Pancreas (tissue), 10 donors: ENCODE results near the gene MNT. TPM values are rescaled to one million over a fixed set of nuclear protein-coding genes. Genes with fewer than 3 reads are reported as not detected.

ENCODE experiments used
- ATAC-seq, 4 donors: fragments of 200-7000 bp; cut with Tn5 transposase; one replicate each; pipeline versions ENCODE4 v1.8.0 to v1.9.1; 2020; ENCODE audit warnings: mild to moderate bottlenecking in 4 of 4, moderate library complexity in 4 of 4
- DNase-seq, 6 donors: peaks; one replicate each; pipeline ENCODE4 v3.0.0-alpha.2; 2020
- FAIRE-seq: peaks from 2 replicates; lab custom pipeline; 2012; peaks lifted over from hg19 to GRCh38; lab: Jason Lieb, UNC
- H3K27ac ChIP-seq, 4 donors: fragments of 200-600 bp; sonication (generic); 1 replicate in 3 of 4; 2 replicates in 1 of 4; pipeline versions ENCODE4 v1.5.0 to v1.8.0; 2020
- H3K27me3 ChIP-seq, 4 donors: fragments of 200-600 bp; one replicate each; pipeline ENCODE4 v1.8.0; 2021
- H3K36me3 ChIP-seq, 3 donors: fragments of 200-600 bp; sonication (generic) in 1 of 3; one replicate each; pipeline versions ENCODE4 v1.5.0 to v1.8.0; 2020 to 2021
- H3K4me1 ChIP-seq, 3 donors: fragments of 200-600 bp; one replicate each; pipeline ENCODE4 v1.8.0; 2021
- H3K4me3 ChIP-seq, 4 donors: fragments of 200-600 bp; sonication (generic) in 2 of 4; one replicate each; pipeline versions ENCODE4 v1.5.0 to v1.8.0; 2020 to 2021
- H3K9me3 ChIP-seq, 4 donors: fragments of 200-600 bp; one replicate each; pipeline ENCODE4 v1.8.0; 2021
- WGBS, 2 donors: extraction: QIAGEN DNeasy Blood & Tissue Kit; methylation state at CpG; one replicate each; pipeline ENCODE4 v1.1.7; 2013; 5-methylcytosine and 5-hydroxymethylcytosine counted together
- intact Hi-C, 3 donors: fragments of 100-400 bp; cut with DNase I; formaldehyde crosslinking; loops; one replicate each; pipeline versions ENCODE4 v1.11.1 to v1.14.2; 2022
- polyA plus RNA-seq, 2 donors: library from polyadenylated mRNA; stranded (reverse); fragments of 200-250 nt; gene quantifications; one replicate each; pipeline ENCODE4 v1.2.3, GENCODE V29; 2013
- total RNA-seq, 6 donors: library from RNA; stranded (reverse); fragmentation: NEBNext Ultra II Directional in 4 of 6; extraction: Animal tissue kit (Norgen Biotek cat#: 25700) in 4 of 6; gene quantifications; one replicate each; pipeline versions ENCODE4 v1.2.1 to v1.2.4, GENCODE V29; 2021 to 2023
- TF ChIP-seq, protein P1 (sequence below), 4 donors: fragments of 200-600 bp; sonication (generic) in 3 of 4; IDR thresholded peaks; one replicate each; pipeline versions ENCODE4 v1.5.0 to v1.8.0; 2021; ENCODE audit warnings: antibody characterized with exemption in 4 of 4
- donor health status: healthy with polysubstance abuse.
- donor health status: DM: no; HTN: no; CAD: no; lungs with moderate emphysema.
- donor health status: DM: no; HTN: no; CAD: no.
- donor health status: control.
- donor health status: control.
- donor health status: Bipolar disorder and iron deficiency.
- donor health status: DM: yes; HTN: yes; CAD: no.
- donor health status: DM: no; HTN: no; CAD: no.
- donor health status: DM: no; HTN: no; CAD: no.
- donor health status: DM: yes; HTN: yes; CAD: no.

MNT gene
- total and polyA plus RNA-seq, 8 donors = 8.7 to 15.8 (median 10.3) TPM

DNA sequence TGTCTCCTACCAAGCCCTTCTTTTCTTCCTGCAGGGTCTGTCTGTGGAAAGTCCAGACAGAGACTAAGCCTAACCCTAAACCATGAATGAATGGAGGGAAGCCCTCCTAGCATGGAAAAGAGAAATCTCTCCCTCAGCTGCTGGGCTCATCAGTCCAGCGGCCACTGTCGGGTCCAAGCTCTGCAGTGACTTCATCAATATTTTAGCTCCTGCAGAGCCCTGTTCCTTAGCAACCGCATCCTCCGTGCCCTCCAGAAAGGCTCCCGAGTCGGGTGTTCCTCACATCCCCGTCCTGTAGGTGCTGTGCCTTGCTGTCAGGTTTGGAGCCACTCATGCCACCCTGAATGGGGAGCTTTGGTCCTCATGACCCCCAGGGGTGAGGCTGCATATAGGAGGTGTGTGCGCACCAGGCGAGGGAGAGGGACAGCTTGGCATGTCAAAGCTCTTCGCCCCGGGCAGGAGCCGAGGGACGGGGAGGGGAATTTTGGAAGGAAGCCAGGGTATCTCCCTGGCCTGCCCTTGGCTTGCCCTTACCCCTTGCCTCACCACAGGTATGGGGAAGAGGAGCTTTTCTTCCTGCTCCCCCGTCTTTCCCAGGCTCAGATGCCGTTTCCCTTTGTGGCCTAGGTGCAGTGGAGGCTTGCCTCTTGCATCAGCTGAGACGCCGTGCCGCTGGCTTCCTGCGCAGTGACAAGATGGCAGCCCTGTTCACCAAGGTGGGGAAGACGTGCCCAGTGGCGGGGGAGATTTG lies 39.7 kb downstream of the MNT start:
- Histone ChIP-seq H3K9me3 (no peaks in the 10 kb centered on the region), H3K36me3 (peaks cover 0 to 8% (median 0%) of the 10 kb centered on the region in 3 donors), H3K27me3 (no peaks in the 10 kb centered on the region), H3K4me3 (no peak overlapping the region), H3K27ac (no peak overlapping the region), H3K4me1 (no peaks in the 10 kb centered on the region)
- DNase-seq (no peak), ATAC-seq (peak; percentile 3 to 40 (median 14)), FAIRE-seq (no peak)
- TF ChIP-seq, protein P1, sequence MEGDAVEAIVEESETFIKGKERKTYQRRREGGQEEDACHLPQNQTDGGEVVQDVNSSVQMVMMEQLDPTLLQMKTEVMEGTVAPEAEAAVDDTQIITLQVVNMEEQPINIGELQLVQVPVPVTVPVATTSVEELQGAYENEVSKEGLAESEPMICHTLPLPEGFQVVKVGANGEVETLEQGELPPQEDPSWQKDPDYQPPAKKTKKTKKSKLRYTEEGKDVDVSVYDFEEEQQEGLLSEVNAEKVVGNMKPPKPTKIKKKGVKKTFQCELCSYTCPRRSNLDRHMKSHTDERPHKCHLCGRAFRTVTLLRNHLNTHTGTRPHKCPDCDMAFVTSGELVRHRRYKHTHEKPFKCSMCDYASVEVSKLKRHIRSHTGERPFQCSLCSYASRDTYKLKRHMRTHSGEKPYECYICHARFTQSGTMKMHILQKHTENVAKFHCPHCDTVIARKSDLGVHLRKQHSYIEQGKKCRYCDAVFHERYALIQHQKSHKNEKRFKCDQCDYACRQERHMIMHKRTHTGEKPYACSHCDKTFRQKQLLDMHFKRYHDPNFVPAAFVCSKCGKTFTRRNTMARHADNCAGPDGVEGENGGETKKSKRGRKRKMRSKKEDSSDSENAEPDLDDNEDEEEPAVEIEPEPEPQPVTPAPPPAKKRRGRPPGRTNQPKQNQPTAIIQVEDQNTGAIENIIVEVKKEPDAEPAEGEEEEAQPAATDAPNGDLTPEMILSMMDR (IDR thresholded peaks at IDR 0.05) = no peak
- intact Hi-C loops = no loop called here
- 66 to 75% methylated on average over 17 to 21 of the region's 21 CpGs for WGBS, 2 donors

DNA sequence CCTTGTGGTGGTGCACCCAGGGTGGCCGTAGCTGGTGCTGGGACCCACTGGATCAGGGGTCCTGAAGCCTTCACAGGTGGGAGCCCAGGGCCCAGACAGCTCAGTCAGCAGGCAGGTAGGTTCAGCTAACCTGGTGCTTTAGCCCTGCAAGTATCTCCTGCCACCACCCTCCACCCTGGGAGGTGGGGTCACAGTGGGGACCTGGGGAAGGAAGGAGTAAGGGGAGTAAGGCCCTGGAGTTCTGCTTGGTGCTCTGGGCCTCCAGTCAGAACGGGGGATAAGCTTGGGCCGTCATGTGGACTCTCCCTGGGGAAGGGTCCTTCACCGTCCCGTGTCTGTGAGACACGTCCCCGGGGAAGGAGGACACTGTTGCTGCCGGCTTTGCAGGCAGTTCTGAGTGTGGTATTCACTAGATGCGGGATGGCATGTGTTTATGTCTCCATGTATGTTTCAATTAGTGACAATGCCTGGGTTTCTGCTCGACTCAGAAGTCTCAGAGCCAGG lies 42.9 kb downstream of the MNT start:
- ATAC-seq = no peak
- intact Hi-C loops = no loop called here
- Histone ChIP-seq H3K27ac (no peak overlapping the region), H3K9me3 (no peaks in the 10 kb centered on the region), H3K36me3 (peaks cover 0 to 4% (median 0%) of the 10 kb centered on the region in 3 donors), H3K4me3 (no peak overlapping the region), H3K4me1 (no peaks in the 10 kb centered on the region), H3K27me3 (no peaks in the 10 kb centered on the region)
- FAIRE-seq = no peak
- TF ChIP-seq, protein P1 (IDR thresholded peaks at IDR 0.05) = no peak
- peak in 1 of 6 donors; percentile 11 for DNase-seq
- 89 to 96% methylated on average over 10 of the region's 10 CpGs for WGBS, 2 donors

- TF ChIP-seq, protein P1 (IDR thresholded peaks at IDR 0.05) = no peak
- H3K36me3 ChIP-seq = no peaks in the 10 kb centered on the region
- no peaks in the 10 kb centered on the region for H3K4me1 ChIP-seq
- 93 to 98% methylated on average over 4 of the region's 4 CpGs for WGBS, 2 donors
- no peaks in the 10 kb centered on the region for H3K9me3 ChIP-seq
- no peaks in the 10 kb centered on the region for H3K27me3 ChIP-seq
- DNase-seq (peak in 1 of 6 donors; percentile 2), ATAC-seq (no peak), FAIRE-seq (no peak)
- intact Hi-C loops = no loop called here
- H3K27ac ChIP-seq = no peak overlapping the region
- H3K4me3 ChIP-seq = no peak overlapping the region
These were observed 43.6 kb downstream of the MNT start for GRCh38 chr17:2357237-2357636.

GRCh38 chr17:2354311-2354710 lies 46.5 kb downstream of the MNT start:
- H3K27me3 ChIP-seq = no peaks in the 10 kb centered on the region
- H3K27ac ChIP-seq = no peak overlapping the region
- TF ChIP-seq, protein P1 (IDR thresholded peaks at IDR 0.05) = no peak
- FAIRE-seq (no peak), DNase-seq (no peak), ATAC-seq (no peak)
- no peaks in the 10 kb centered on the region for H3K36me3 ChIP-seq
- intact Hi-C loops = no loop called here
- no peaks in the 10 kb centered on the region for H3K4me1 ChIP-seq
- WGBS, 2 donors = 79 to 91% methylated on average over 8 of the region's 8 CpGs
- H3K9me3 ChIP-seq = no peaks in the 10 kb centered on the region
- no peak overlapping the region for H3K4me3 ChIP-seq

GRCh38 chr17:2351269-2351668 lies 49.6 kb downstream of the MNT start:
- TF ChIP-seq, protein P1 (IDR thresholded peaks at IDR 0.05) = no peak
- H3K27me3 ChIP-seq = no peaks in the 10 kb centered on the region
- no peak overlapping the region for H3K27ac ChIP-seq
- DNase-seq (no peak), FAIRE-seq (no peak), ATAC-seq (no peak)
- no peaks in the 10 kb centered on the region for H3K9me3 ChIP-seq
- WGBS, 2 donors = 94 to 99% methylated on average over 6 of the region's 6 CpGs
- intact Hi-C loops = no loop called here
- H3K4me3 ChIP-seq = no peak overlapping the region
- H3K4me1 ChIP-seq = peaks cover 0 to 8% (median 0%) of the 10 kb centered on the region in 3 donors
- H3K36me3 ChIP-seq = no peaks in the 10 kb centered on the region
